HG03469 (cell line): Measurements from ENCODE around the gene SARDH.
"Not testable (repeated sequence)": the region's sequence is repeated elsewhere in the genome, so short reads cannot be mapped to it uniquely, and the experiment has no call there.

ENCODE experiments used
- ATAC-seq: cut with Tn5 transposase; IDR thresholded peaks from one replicate; pipeline ENCODE4 v1.9.1; 2021; ENCODE audit warnings: mild to moderate bottlenecking, moderate library complexity, moderate number of reproducible peaks; ENCODE audit not compliant: unreplicated experiment

The SARDH gene

GRCh38 chr9:133761641-133762248 lies 23.6 kb upstream of the SARDH start:
- ATAC-seq = no peak

DNA sequence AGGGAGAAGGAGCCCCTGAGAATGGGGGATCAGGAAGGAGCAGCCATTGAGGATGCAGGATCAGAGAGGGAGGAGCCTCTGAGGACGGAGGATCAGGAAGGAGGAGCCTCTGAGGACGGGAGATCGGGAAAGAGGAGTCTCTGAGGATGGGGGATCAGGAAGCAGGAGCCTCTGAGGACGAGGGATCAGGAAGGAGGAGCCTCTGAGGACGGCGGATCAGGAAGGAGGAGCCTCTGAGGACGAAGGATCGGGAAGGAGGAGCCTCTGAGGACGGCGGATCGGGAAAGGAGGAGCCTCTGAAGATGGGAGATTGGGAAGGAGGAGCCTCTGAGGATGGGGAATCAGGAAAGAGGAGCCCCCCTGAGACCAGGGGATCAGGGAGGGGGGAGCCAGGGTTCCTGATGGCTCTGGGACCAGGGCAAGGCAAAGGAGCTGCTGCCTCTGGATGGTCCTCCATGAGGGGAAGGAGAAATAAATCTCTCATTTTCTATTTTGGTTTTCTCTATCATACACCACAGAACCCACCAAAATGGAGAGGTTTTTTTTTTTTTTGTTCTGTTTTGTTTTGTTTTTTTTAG lies 22.6 kb upstream of the SARDH start:
- no peak for ATAC-seq

DNA sequence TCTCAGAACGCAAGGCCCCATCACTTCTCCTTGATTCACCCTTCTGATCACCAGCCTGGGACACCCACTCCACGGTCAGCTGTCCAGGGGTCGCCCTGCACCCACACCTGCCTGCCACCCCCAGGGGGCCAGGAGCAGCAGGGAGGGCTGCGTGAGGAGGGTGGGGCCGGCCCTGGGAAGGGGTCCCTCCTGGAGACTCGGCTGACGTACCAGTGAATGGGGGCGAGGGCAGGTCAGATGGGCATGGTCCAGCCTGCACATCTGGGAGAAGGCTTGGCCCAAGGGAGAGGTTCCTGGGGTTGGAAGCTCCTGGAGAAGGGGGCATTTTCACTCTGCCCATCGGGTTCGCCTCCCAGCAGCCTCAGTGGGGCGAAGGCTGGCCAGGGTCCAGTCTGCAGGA lies 21.8 kb upstream of the SARDH start:
- ATAC-seq = no peak

DNA sequence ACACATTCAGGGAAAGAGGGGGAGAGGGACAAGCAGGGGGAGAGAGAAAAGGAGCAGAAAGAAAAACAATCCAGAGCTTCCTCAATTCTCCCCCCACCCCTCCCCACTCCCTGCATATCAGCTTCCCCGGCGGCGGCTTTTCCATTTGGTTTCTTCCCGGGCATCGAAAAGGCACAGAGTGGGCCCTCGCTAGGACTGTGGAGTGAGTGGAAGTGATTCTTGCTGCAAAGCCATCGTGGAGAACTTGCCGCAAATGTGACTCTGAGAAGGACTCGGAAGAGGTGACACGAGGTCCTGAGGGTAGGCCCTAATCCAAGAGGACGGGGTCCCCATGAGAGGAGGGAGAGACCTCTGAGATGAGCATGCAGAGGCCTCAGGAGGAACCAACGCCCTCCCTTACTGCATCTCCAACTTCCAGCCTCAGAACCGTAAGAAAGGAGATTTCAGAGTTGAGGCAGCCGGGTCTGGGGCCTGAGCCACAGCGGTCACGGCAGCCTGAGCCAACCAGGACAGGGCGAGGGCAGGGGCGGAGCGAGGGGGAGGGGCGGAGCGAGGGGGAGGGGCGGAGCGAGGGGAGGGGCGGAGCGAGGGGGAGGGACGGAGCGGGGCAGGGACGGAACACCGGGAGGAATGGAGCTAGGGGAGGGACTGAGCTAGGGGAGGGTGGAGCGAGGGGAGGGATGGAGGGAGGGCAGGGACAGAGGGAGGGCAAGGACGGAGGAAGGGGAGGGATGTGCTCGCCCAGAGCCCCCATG lies 21.2 kb upstream of the SARDH start:
- no peak for ATAC-seq

- no peak for ATAC-seq
Observed at GRCh38 chr9:133758228-133758627, 20.1 kb upstream of the SARDH start.

- ATAC-seq = no peak
Observed at GRCh38 chr9:133754688-133755227, 16.6 kb upstream of the SARDH start.

- ATAC-seq = no peak
Observed at GRCh38 chr9:133754187-133754586, 16.0 kb upstream of the SARDH start.

DNA sequence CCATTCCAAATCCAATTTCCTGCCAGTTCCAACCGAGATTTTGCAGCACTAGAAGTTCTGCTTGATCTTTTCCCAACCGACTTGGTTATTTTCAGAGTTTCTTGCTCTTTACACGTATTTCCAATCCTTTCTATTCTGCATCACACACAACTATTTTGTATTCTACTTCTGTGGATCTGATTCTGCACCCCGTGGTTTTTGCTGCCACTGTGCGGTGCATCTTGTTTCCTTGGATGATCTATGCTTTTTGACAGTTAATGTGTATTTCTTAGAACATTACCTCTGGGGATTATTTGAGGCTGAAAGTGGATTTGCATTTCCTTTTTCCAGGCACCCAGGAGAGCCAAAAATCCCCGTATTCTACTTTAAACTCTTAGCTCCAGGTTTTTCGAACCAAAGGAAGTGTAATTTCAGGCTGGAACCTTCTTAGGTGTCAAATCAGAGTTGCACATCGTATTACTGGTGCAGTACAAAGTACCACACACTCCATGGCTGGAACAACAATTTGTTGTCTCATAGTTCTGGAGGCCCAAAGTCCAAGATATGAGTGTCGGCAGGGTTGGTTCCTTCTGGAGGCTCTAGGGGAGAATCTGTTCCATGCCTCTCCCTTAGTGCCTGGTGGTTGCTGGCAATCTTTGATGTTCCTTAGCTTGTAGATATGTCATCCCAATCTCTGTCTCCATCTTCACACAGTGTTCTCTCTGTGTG lies 14.7 kb upstream of the SARDH start:
- ATAC-seq = no peak

GRCh38 chr9:133750982-133751649 lies 13.0 kb upstream of the SARDH start:
- no peak for ATAC-seq

- ATAC-seq = no peak
Observed at GRCh38 chr9:133747309-133747708, 9.2 kb upstream of the SARDH start.

DNA sequence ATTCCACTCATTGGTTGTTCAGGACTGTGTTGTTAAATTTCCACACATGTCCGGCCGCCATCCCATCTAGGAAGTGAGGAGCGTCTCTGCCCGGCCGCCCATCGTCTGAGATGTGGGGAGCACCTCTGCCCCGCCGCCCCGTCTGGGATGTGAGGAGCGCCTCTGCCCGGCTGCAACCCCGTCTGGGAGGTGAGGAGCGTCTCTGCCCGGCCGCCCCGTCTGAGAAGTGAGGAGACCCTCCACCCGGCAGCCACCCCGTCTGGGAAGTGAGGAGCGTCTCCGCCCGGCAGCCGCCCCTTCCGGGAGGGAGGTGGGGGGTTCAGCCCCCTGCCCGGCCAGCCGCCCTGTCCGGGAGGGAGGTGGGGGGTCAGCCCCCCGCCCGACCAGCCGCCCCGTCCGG lies 6.4 kb upstream of the SARDH start:
- not testable (repeated sequence) for ATAC-seq

DNA sequence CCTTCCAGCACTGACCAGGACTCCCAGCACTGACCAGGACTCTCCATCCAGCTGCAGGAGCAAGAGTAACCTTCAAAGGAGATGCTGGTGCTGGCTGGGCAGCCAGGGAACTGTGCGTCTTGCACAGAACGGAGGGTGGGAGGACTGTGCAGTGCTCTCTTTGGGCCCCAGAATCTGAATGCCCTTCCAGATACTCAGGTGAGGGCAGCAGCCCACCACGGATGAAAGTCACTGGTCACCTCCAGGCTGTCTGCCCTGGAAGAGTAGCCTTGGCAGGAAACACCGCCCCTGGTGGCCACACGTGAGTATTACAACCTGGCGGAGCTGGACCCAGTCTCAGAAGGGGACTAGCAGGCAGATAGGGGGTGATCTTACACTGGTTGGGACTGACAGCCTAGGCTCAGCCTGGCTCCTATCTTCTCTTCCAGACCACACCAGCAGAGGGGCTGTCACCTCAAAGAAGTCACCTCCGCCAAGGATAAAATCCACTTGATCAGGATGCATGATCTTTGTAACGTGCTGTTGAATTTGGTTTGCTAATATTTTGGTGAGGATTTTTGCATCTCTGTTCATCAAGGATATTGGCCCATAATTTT lies 4.8 kb upstream of the SARDH start:
- ATAC-seq = no peak

DNA sequence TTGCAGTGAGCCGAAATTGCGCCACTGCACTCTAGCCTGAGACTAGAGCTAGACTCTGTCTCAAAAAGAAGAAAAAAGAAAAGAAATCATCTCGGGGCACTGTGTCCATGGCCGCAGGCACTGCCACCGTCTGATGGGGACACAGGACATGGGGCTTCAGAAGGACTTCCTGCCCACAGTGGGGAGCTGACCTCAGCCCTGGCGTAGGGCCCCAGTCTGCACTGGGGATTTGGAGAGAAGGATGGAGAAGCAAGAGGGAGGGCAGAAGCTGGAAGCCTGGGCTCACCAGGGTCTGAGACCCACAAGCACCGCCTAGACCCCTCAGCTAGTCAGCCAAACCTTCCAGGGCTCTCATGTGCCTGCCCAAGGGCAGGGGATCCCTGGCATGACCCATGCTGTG lies 4.1 kb upstream of the SARDH start:
- no peak for ATAC-seq

DNA sequence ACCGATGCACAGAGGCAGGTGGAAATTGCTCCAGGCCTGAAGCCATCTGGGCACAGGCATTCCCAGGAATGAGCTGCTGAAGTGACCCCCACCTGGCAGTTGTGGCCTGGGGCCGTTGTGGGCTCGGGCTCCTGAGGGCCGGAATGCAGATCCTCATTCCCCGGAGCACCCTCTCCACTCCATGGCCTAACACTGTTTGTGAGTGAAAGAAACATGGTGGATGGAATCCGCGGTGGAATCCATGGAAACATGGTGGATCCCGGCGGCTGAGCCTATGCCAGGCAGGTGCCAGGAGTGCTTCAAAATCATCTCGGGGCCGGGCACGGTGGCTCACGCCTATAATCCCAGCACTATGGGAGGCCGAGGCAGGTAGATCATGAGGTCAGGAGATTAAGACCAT lies 3.6 kb upstream of the SARDH start:
- ATAC-seq = no peak

- ATAC-seq = no peak
Observed at GRCh38 chr9:133740911-133741310, 2.8 kb upstream of the SARDH start.

- ATAC-seq = no peak
Observed at GRCh38 chr9:133739408-133740280, 1.5 kb upstream of the SARDH start.

GRCh38 chr9:133738640-133739225 lies 581 bp upstream of the SARDH start:
- ATAC-seq = no peak

DNA sequence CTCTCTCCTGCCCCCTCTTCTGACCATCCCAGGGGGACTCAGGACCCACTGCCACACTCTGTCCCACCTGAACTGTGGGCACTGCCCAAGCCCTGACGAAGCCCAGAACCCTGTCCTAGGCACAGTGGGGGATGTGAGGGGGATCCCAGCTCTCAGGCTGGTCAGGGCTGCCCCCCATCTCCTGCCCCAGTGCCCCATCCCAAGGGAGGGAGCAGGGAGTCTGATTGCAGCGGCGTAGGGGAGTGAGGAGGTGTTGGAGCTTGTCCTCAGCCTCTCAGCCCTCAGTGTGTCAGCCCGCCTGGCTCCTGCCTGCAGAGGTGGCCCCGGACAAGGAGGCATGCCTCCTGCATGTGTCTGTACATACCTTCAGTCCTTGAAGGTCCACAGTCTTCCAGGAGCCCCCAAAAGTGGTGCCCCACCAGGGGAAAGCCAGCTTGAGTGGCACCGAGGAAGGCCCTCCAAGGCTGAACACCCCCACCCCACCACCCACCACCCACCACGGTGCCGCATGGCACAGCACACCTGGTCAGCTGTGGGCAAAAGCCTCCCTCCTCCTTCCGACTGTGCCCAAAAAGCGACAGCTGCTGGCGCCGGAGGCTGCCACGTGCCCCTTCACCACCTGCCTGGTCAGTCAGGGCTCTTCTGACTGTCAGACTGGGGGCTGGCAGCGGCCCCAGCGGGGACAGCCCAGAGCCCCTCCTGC lies 930 bp downstream of the SARDH start:
- no peak for ATAC-seq

DNA sequence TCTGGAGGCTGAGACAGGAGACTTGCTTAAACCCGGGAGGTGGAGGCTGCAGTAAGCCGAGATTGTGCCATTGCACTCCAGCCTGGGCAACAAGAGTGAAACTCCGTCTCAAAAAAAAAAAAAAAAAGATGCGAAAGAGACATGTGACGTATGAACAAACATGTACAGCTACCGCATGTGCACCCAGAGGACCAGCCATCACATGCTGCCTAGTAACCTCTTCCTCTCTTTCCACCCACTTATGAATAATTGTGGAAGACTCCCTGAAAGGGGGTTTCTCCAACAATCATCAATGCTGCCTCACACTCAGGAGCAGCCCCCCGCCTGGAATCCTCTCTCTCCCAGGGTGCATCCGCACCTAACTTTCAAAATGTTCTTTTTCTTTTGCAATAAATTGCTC lies 2.2 kb downstream of the SARDH start:
- no peak for ATAC-seq
